ENCODE data around the gene SCOC.

GRCh38 chr4:140355288-140355687 lies 18.2 kb upstream of the SCOC start:
- no peak for TF ChIP-seq CTCF (IDR thresholded peaks at IDR 0.05 in 8 of 11, conservative IDR thresholded peaks at IDR 0.05 in 3 of 11)
- TF ChIP-seq POLR2AphosphoS5 (IDR thresholded peaks at IDR 0.05): no peak
- TF ChIP-seq POLR2A (IDR thresholded peaks at IDR 0.05): no peak
